NB4 (cell line): ENCODE measurements around the gene DNAAF8.
"Not testable (repeated sequence)": the region's sequence is repeated elsewhere in the genome, so short reads cannot be mapped to it uniquely, and the experiment has no call there.

Experiments
- CTCF ChIP-seq: IDR thresholded peaks from one replicate; pipeline ENCODE4 v1.5.1; 2012; ENCODE audit warnings: low read depth, low read length
- POLR2A ChIP-seq: IDR thresholded peaks from 2 replicates; pipeline ENCODE4 v1.6.1; 2011; ENCODE audit warnings: mild to moderate bottlenecking; ENCODE audit not compliant: insufficient read length; ENCODE audit errors: extremely low read depth

GRCh38 chr16:4738370-4738769 is 4.0 kb downstream of the DNAAF8 start:
- not testable (repeated sequence) for TF ChIP-seq CTCF, POLR2A
